C4-2B (cell line): Measurements from ENCODE around the gene FAM227B.
A peak's percentile ranks its signal among the peaks of the same experiment; 100 is the strongest.
"Not testable (repeated sequence)": the region's sequence is repeated elsewhere in the genome, so short reads cannot be mapped to it uniquely, and the experiment has no call there.

Source experiments
- H3K27ac ChIP-seq: fragments of 450-650 bp; 2 replicates; pipeline ENCODE4 v1.5.1; 2017
- CTCF ChIP-seq: fragments of 450-650 bp; conservative IDR thresholded peaks from 2 replicates; pipeline ENCODE4 v1.5.1; 2017; ENCODE audit warnings: mild to moderate bottlenecking
- ZFX ChIP-seq: fragments of 450-650 bp; IDR thresholded peaks from 2 replicates; pipeline ENCODE4 v1.6.1; 2017

FAM227B gene

GRCh38 chr15:49625460-49626036 is 4.9 kb upstream of the FAM227B start:
- TF ChIP-seq ZFX (no peak), CTCF (no peak)
- H3K27ac ChIP-seq, result no peak overlapping the region

GRCh38 chr15:49624056-49624455 is 3.4 kb upstream of the FAM227B start:
- no peak overlapping the region for H3K27ac ChIP-seq
- no peak for TF ChIP-seq ZFX
- no peak for TF ChIP-seq CTCF

- TF ChIP-seq ZFX (no peak), CTCF (0 out of 2 replicates have a peak, but pooled peaks have one; percentile 5)
- no peak overlapping the region for H3K27ac ChIP-seq
Measured at GRCh38 chr15:49622561-49622960, 1.9 kb upstream of the FAM227B start.

GRCh38 chr15:49621887-49622286 is 1.3 kb upstream of the FAM227B start:
- peak overlapping the region; percentile 85; the same call in 1 of the 2 replicates for H3K27ac ChIP-seq
- TF ChIP-seq CTCF (no peak), ZFX (no peak)

GRCh38 chr15:49621401-49621811 is 788 bp upstream of the FAM227B start:
- H3K27ac ChIP-seq, result peak overlapping the region; percentile 85
- TF ChIP-seq CTCF (no peak), ZFX (no peak)

- no peak for TF ChIP-seq ZFX
- TF ChIP-seq CTCF, result no peak
Measured at GRCh38 chr15:49620199-49620598, 419 bp downstream of the FAM227B start.

GRCh38 chr15:49619226-49619625 is 1.4 kb downstream of the FAM227B start:
- H3K27ac ChIP-seq, result no peak overlapping the region
- TF ChIP-seq CTCF (no peak), ZFX (no peak)

More at GRCh38 chr15:49620199-49620598, 419 bp downstream of the FAM227B start:
- peak overlapping the region; percentile 85 for H3K27ac ChIP-seq

GRCh38 chr15:49612240-49612639 is 8.4 kb downstream of the FAM227B start:
- not testable (repeated sequence) for H3K27ac ChIP-seq
